NCI-H2107 (cell line): ENCODE measurements around the gene STK24.

Source experiments
- DNase-seq: peaks from one replicate; lab custom pipeline; 2025; lab: John Stamatoyannopoulos, UW

STK24 gene

GRCh38 chr13:98406971-98407370 lies 169.9 kb downstream of the STK24 start:
- DNase-seq, result no peak

- DNase-seq, result no peak
Measured at GRCh38 chr13:98406427-98406826, 170.5 kb downstream of the STK24 start.

GRCh38 chr13:98405690-98406344 lies 171.1 kb downstream of the STK24 start:
- DNase-seq, result no peak

GRCh38 chr13:98405107-98405571 lies 171.8 kb downstream of the STK24 start:
- peak; percentile 29 for DNase-seq

GRCh38 chr13:98403076-98403475 lies 173.8 kb downstream of the STK24 start:
- DNase-seq, result no peak

GRCh38 chr13:98401934-98402333 lies 175.0 kb downstream of the STK24 start:
- peak; percentile 37 for DNase-seq

GRCh38 chr13:98399756-98400155 lies 177.2 kb downstream of the STK24 start:
- DNase-seq, result no peak

- DNase-seq, result no peak
Measured at GRCh38 chr13:98398581-98398980, 178.3 kb downstream of the STK24 start.

GRCh38 chr13:98397861-98398260 lies 179.0 kb downstream of the STK24 start:
- DNase-seq, result no peak

- no peak for DNase-seq
Measured at GRCh38 chr13:98397221-98397620, 179.7 kb downstream of the STK24 start.

- DNase-seq, result no peak
Measured at GRCh38 chr13:98396071-98396710, 180.7 kb downstream of the STK24 start.
